Measurements from ENCODE around the gene CALML3. TPM values are rescaled to one million over a fixed set of nuclear protein-coding genes. Genes with fewer than 3 reads are reported as not detected.
"Not testable (repeated sequence)": the region's sequence is repeated elsewhere in the genome, so short reads cannot be mapped to it uniquely, and the experiment has no call there.

CALML3 gene
- total and polyA plus RNA-seq, 10 donors: 0.10 TPM; not detected in 9

GRCh38 chr10:5557040-5557721, 32.4 kb downstream of the CALML3 start:
- no peak overlapping the region for H3K4me3 ChIP-seq
- no peak for TF ChIP-seq POLR2A (IDR thresholded peaks at IDR 0.05)
- no peak for TF ChIP-seq POLR2AphosphoS5 (IDR thresholded peaks at IDR 0.05)
- no peak for TF ChIP-seq CTCF (IDR thresholded peaks at IDR 0.05 in 8 of 11, conservative IDR thresholded peaks at IDR 0.05 in 3 of 11)
- intact Hi-C loops (cut with DNase I; ENCODE audit: low total_unique reads): no loop called here
- no peak overlapping the region for H3K27ac ChIP-seq
- peaks cover 0 to 16% (median 0%) of the 10 kb centered on the region in 7 donors for H3K27me3 ChIP-seq (replicated peaks in 1 of 7)
- WGBS, 5 donors: 86 to 95% (median 89%) methylated on average over 19 of the region's 19 CpGs
- H3K9me3 ChIP-seq: no peaks in the 10 kb centered on the region
- H3K36me3 ChIP-seq: no peaks in the 10 kb centered on the region
- peaks cover 0 to 4% (median 0%) of the 10 kb centered on the region in 6 donors for H3K4me1 ChIP-seq
- peak; percentile 62 for DNase-seq

- H3K4me1 ChIP-seq: no peaks in the 10 kb centered on the region
- H3K36me3 ChIP-seq: no peaks in the 10 kb centered on the region
- H3K27ac ChIP-seq: no peak overlapping the region
- H3K4me3 ChIP-seq: no peak overlapping the region
- intact Hi-C loops (cut with DNase I; ENCODE audit: low total_unique reads): no loop called here
- no peaks in the 10 kb centered on the region for H3K9me3 ChIP-seq
- WGBS, 5 donors: 83 to 93% (median 89%) methylated on average over 24 to 31 of the region's 31 CpGs
- DNase-seq: peak; percentile 70
- TF ChIP-seq CTCF (IDR thresholded peaks at IDR 0.05 in 8 of 11, conservative IDR thresholded peaks at IDR 0.05 in 3 of 11): no peak
- TF ChIP-seq POLR2A (IDR thresholded peaks at IDR 0.05): no peak
- TF ChIP-seq POLR2AphosphoS5 (IDR thresholded peaks at IDR 0.05): no peak
- H3K27me3 ChIP-seq (replicated peaks in 1 of 7): peaks cover 0 to 18% (median 0%) of the 10 kb centered on the region in 7 donors
These were observed 33.3 kb downstream of the CALML3 start for GRCh38 chr10:5557799-5558771.

GRCh38 chr10:5559022-5559421, 34.3 kb downstream of the CALML3 start:
- intact Hi-C loops (cut with DNase I; ENCODE audit: low total_unique reads); H3K36me3 ChIP-seq; H3K4me1 ChIP-seq; H3K27ac ChIP-seq; H3K4me3 ChIP-seq; H3K9me3 ChIP-seq: not testable (repeated sequence)
- WGBS, 5 donors: 76 to 84% (median 79%) methylated on average over 9 of the region's 9 CpGs
- DNase-seq: peak; percentile 12
- H3K27me3 ChIP-seq (replicated peaks in 1 of 7): peaks cover 0 to 22% (median 0%) of the 10 kb centered on the region in 7 donors

- intact Hi-C loops (cut with DNase I; ENCODE audit: low total_unique reads): no loop called here
- Histone ChIP-seq H3K4me3 (no peak overlapping the region), H3K27ac (no peak overlapping the region), H3K36me3 (no peaks in the 10 kb centered on the region), H3K27me3 (replicated peaks in 1 of 7) (peaks cover 0 to 25% (median 0%) of the 10 kb centered on the region in 7 donors), H3K9me3 (no peaks in the 10 kb centered on the region), H3K4me1 (no peaks in the 10 kb centered on the region)
- no peak for TF ChIP-seq POLR2A (IDR thresholded peaks at IDR 0.05)
- TF ChIP-seq POLR2AphosphoS5 (IDR thresholded peaks at IDR 0.05): no peak
- no peak for TF ChIP-seq CTCF (IDR thresholded peaks at IDR 0.05 in 8 of 11, conservative IDR thresholded peaks at IDR 0.05 in 3 of 11)
- DNase-seq: no peak
- 49 to 61% (median 59%) methylated on average over 9 of the region's 9 CpGs for WGBS, 5 donors
These were observed 34.9 kb downstream of the CALML3 start for GRCh38 chr10:5559642-5560141.

Measured in spleen (tissue), 11 donors.